Natural killer cell (primary cell): ENCODE measurements around the gene KNDC1. TPM values are rescaled to one million over a fixed set of nuclear protein-coding genes. Genes with fewer than 3 reads are reported as not detected.
A peak's percentile ranks its signal among the peaks of the same experiment; 100 is the strongest.
"Not testable (repeated sequence)": the region's sequence is repeated elsewhere in the genome, so short reads cannot be mapped to it uniquely, and the experiment has no call there.

Experiments
- ATAC-seq, 3 donors: fragments of 150-1000 bp in 2 of 3; fragments of 200-7000 bp in 1 of 3; cut with Tn5 transposase; 1 replicate in 1 of 3; 2 replicates in 2 of 3; pipeline ENCODE4 v1.10.0; 2021; ENCODE audit warnings: mild to moderate bottlenecking in 2 of 3, moderate library complexity in 2 of 3
- DNase-seq, 2 donors: peaks; one replicate each; pipeline versions ENCODE4 v3.0.0 to v3.0.0-alpha.2; 2013 to 2021; ENCODE audit warnings: mixed read lengths in 1 of 2
- H3K27ac ChIP-seq: one replicate; pipeline ENCODE4 v1.5.1; 2013; ENCODE audit warnings: mild to moderate bottlenecking, low read length
- H3K27me3 ChIP-seq: one replicate; pipeline ENCODE4 v1.6.1; 2013; ENCODE audit warnings: low read length; ENCODE audit not compliant: control insufficient read depth, insufficient read depth
- H3K36me3 ChIP-seq: one replicate; pipeline ENCODE4 v1.6.1; 2013; ENCODE audit warnings: low read length; ENCODE audit not compliant: control insufficient read depth, insufficient read depth
- H3K4me1 ChIP-seq: one replicate; pipeline ENCODE4 v1.6.1; 2013; ENCODE audit warnings: low read length; ENCODE audit not compliant: control insufficient read depth, insufficient read depth
- H3K4me3 ChIP-seq: one replicate; pipeline ENCODE4 v1.5.1; 2013; ENCODE audit warnings: low read length
- H3K9me3 ChIP-seq: one replicate; pipeline ENCODE4 v1.6.1; 2013; ENCODE audit warnings: low read length; ENCODE audit not compliant: control insufficient read depth, insufficient read depth
- H3K27ac Mint-ChIP-seq, 2 donors: one replicate each; pipeline ENCODE4 v1.8.0; 2022; ENCODE audit warnings: mild to moderate bottlenecking in 2 of 2, mixed read lengths in 2 of 2, moderate library complexity in 1 of 2
- H3K27me3 Mint-ChIP-seq, 2 donors: one replicate each; pipeline ENCODE4 v1.8.0; 2022; ENCODE audit warnings: low read depth in 2 of 2, mixed read lengths in 2 of 2
- H3K36me3 Mint-ChIP-seq: one replicate; pipeline ENCODE4 v1.8.0; 2022; ENCODE audit warnings: mixed read lengths
- H3K4me1 Mint-ChIP-seq, 2 donors: one replicate each; pipeline ENCODE4 v1.8.0; 2022; ENCODE audit warnings: mixed read lengths in 2 of 2
- H3K4me3 Mint-ChIP-seq: one replicate; pipeline ENCODE4 v1.8.0; 2022; ENCODE audit warnings: mild to moderate bottlenecking, moderate library complexity, mixed read lengths
- H3K9me3 Mint-ChIP-seq, 2 donors: one replicate each; pipeline ENCODE4 v1.8.0; 2022; ENCODE audit warnings: mixed read lengths in 2 of 2
- WGBS: methylation state at CpG from one replicate; pipeline ENCODE4 v1.1.7; 2013; ENCODE audit warnings: missing lambda C conversion rate; ENCODE audit not compliant: insufficient coverage; 5-methylcytosine and 5-hydroxymethylcytosine counted together
- intact Hi-C: fragments of 100-400 bp; cut with micrococcal nuclease; formaldehyde crosslinking; loops from one replicate; pipeline ENCODE4 v1.14.2; 2022
- total RNA-seq, 4 donors: library from RNA; stranded (reverse); fragments of 120-200 nt in 1 of 4; gene quantifications; one replicate each; pipeline versions ENCODE4 v1.2.3 to v1.2.4, GENCODE V29; 2013 to 2022
- TF ChIP-seq, protein P1 (sequence below): fragments of 200-600 bp; IDR thresholded peaks from one replicate; pipeline ENCODE4 v1.8.0; 2022; ENCODE audit warnings: antibody characterized with exemption

The KNDC1 gene, protein sequence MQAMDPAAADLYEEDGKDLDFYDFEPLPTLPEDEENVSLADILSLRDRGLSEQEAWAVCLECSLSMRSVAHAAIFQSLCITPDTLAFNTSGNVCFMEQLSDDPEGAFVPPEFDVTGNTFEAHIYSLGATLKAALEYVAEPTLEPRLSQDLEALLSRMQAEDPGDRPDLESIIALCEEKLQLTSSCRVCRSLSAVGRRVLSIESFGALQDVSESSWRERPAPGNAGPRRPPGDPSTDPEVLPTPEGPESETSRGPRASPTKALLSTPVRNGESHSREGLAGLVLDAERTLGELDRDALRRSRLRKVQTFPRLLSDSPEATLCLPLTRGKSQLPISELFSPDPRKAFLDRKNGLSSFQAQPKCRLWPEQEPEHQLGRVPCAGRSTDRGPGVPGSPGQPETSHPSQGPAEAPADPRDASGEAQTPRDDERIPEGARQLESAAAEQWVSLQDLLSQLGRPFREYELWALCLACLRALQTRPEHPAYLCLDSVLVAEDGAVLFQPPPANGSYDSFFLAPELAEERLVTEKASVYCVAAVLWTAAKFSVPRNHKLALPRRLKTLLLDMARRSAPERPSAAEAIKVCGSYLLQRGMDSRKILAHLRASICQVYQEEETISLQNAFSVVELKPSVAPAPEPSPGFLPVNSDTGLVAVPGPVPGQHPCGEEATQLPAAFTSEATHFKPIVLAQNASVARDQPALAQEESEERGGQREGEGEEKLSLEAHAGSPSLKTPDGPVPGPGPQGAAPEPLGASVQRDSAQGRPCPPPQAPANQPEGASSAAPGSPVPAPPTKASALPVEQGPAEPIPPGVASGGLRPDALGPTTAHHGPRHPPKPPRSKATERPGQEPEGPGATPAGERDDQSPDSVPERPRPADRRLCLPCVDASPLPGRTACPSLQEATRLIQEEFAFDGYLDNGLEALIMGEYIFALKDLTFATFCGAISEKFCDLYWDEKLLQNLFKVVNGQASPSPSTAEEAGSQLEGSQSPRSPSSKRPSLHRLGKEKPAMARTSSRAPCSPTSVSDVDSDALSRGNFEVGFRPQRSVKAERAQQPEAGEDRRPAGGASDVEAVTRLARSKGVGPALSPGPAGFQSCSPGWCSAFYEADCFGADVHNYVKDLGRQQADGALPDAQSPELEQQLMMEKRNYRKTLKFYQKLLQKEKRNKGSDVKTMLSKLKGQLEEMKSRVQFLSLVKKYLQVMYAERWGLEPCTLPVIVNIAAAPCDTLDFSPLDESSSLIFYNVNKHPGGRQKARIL (N-terminal part only)
- total RNA-seq = 1 to 10 TPM in 2 of 3 donors, not detected in 1; 2.1 to 5.9 TPM
- 0.14 TPM for total RNA-seq (2013)

DNA sequence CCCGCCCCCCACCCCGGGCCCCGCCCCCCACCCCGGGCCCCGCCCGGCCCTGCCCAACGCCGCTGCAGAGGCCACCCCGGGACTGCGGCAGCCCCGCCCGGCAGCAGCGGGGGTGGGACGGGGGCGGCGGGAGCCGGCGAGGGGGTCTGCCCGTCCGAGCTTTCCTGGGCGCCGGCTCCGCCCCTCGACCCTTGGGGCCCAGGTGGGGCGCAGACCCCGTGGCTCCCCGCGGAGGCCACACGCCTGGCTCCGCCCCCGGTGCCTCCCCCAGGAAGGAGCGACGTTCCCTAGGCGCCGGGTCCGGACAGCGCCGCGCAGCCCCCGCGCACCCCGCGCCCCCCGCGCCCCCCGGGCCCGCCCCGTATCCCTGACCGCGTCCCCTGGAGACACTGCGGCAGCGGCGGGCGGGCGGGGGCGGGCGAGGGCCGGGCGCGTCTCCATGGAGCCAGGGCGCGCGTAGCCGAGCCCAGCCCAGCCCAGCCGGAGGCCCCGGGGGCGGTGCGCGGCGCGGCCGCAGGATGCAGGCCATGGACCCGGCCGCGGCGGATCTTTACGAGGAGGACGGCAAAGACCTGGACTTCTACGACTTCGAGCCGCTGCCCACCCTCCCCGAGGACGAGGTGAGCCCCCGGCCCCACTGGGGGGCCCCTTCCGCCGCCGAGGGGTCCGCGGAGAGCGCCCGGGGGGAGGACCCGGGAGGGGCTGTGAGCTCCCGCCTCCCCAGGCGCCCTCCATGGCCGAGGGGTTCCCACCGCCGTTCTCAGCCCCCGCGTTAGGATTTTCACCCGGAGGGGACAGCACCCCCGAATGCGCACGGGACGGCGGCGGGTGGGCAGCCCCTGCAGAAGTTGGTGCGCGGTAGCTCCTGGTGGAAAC lies at the start of gene KNDC1:
KNDC1 (plus strand) TSS at position 270 of the 876 bp plus-strand sequence; CDS start at position 519, 249 bp downstream.
- Mint-ChIP-seq H3K4me3 (peak within 1 kb of the TSS; percentile 63), H3K27me3 (peaks cover 5 to 12% of the 10 kb centered on the region in 2 donors), H3K4me1 (no peaks in the 10 kb centered on the region), H3K27ac (no peak within 1 kb of the TSS), H3K9me3 (no peaks in the 10 kb centered on the region), H3K36me3 (no peaks in the 10 kb centered on the region)
- peak; percentile 28 to 46 for DNase-seq
- WGBS = 1% methylated on average over 104 of the region's 108 CpGs
- Histone ChIP-seq H3K27me3 (peaks cover 14% of the 10 kb centered on the region), H3K27ac (no peak within 1 kb of the TSS), H3K36me3 (no peaks in the 10 kb centered on the region), H3K4me1 (peaks cover 12% of the 10 kb centered on the region), H3K4me3 (no peak within 1 kb of the TSS), H3K9me3 (no peaks in the 10 kb centered on the region)
- ATAC-seq = peak; percentile 73 to 86 (median 77)
- TF ChIP-seq, protein P1, sequence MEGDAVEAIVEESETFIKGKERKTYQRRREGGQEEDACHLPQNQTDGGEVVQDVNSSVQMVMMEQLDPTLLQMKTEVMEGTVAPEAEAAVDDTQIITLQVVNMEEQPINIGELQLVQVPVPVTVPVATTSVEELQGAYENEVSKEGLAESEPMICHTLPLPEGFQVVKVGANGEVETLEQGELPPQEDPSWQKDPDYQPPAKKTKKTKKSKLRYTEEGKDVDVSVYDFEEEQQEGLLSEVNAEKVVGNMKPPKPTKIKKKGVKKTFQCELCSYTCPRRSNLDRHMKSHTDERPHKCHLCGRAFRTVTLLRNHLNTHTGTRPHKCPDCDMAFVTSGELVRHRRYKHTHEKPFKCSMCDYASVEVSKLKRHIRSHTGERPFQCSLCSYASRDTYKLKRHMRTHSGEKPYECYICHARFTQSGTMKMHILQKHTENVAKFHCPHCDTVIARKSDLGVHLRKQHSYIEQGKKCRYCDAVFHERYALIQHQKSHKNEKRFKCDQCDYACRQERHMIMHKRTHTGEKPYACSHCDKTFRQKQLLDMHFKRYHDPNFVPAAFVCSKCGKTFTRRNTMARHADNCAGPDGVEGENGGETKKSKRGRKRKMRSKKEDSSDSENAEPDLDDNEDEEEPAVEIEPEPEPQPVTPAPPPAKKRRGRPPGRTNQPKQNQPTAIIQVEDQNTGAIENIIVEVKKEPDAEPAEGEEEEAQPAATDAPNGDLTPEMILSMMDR = no peak
- intact Hi-C loops = loop anchor here (2.0 kb wide), 1 partner anchor 15 kb away; no protein-coding TSS in a partner anchor

DNA sequence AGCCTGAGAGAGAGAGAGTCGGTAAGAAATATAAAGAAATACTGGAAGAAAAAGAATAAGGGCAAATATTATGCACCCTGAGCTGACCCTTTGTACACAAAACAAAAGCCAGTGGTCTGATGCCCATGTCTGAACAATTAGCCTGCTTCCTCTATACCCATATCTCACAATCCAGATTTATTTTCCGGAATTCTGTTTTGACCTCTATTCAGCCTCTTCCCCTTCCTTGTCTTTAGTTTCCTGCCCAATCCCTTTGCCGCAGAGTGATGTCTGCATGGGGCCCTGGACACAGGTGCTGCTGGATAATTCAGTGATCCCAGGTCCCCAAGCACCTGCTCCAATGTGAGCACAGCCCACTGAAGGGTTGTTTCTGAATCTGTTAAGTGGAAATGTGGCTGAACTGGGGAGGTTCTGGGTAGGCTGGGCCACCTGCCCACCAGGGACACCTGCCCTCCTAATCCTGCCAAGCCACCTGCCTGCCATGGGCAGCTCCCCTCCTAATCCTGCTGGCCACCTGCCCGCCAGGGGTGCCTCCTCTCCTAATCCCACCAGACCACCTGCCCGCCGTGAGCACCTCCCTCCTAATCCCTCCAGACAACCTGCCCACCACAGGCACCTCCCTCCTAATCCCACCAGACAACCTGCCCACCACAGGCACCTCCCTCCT lies 49.3 kb upstream of the KNDC1 start:
- TF ChIP-seq, protein P1 = no peak
- peak overlapping the region; percentile 64 for H3K4me3 Mint-ChIP-seq
- Histone ChIP-seq H3K27me3 (no peaks in the 10 kb centered on the region), H3K4me1 (peaks cover 30% of the 10 kb centered on the region), H3K9me3 (peaks cover 14% of the 10 kb centered on the region), H3K36me3 (no peaks in the 10 kb centered on the region), H3K4me3 (no peak overlapping the region), H3K27ac (no peak overlapping the region)
- H3K4me1 Mint-ChIP-seq = peaks cover 9% of the 10 kb centered on the region in 2 donors
- DNase-seq (no peak), ATAC-seq (no peak)
- no peak overlapping the region for H3K27ac Mint-ChIP-seq
- 44% methylated on average over 5 of the region's 6 CpGs for WGBS
- H3K36me3 Mint-ChIP-seq = peaks cover 14% of the 10 kb centered on the region
- peaks cover 0 to 3% of the 10 kb centered on the region in 2 donors for H3K27me3 Mint-ChIP-seq
- intact Hi-C loops = no loop called here
- H3K9me3 Mint-ChIP-seq = peaks cover 6 to 10% of the 10 kb centered on the region in 2 donors

DNA sequence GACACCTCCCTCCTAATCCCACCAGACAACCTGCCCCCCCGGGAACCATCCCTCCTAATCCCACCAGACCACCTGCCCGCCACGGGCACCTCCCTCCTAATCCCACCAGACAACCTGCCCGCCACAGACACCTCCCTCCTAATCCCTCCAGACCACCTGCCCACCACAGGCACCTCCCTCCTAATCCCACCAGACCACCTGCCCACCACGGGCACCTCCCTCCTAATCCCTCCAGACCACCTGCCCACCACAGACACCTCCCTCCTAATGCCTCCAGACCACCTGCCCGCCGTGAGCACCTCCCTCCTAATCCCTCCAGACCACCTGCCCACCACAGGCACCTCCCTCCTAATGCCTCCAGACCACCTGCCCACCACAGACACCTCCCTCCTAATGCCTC lies 48.4 kb upstream of the KNDC1 start:
- DNase-seq, H3K27me3 ChIP-seq, H3K27me3 Mint-ChIP-seq, H3K27ac Mint-ChIP-seq, ATAC-seq, H3K4me3 ChIP-seq, H3K27ac ChIP-seq, intact Hi-C loops, H3K4me1 Mint-ChIP-seq, H3K9me3 Mint-ChIP-seq, H3K36me3 ChIP-seq, H3K4me3 Mint-ChIP-seq: not testable (repeated sequence)
- H3K4me1 ChIP-seq = peaks cover 30% of the 10 kb centered on the region
- H3K36me3 Mint-ChIP-seq = peaks cover 13% of the 10 kb centered on the region
- WGBS = 59% methylated on average over 2 of the region's 7 CpGs
- peaks cover 11% of the 10 kb centered on the region for H3K9me3 ChIP-seq
